Erythroblast (primary cell): ENCODE results near the gene KCNB1.

Experiments used
- GATA1 ChIP-seq: IDR thresholded peaks from 2 replicates; pipeline ENCODE4 v1.6.1; 2011; ENCODE audit warnings: low read depth, mild to moderate bottlenecking, control low read depth, low read length, moderate library complexity
- POLR2A ChIP-seq: IDR thresholded peaks from 2 replicates; pipeline ENCODE4 v1.6.1; 2011; ENCODE audit warnings: mild to moderate bottlenecking, low read length

GRCh38 chr20:49323622-49324238 is 158.7 kb downstream of the KCNB1 start:
- no peak for TF ChIP-seq POLR2A
- no peak for TF ChIP-seq GATA1
